Measurements from ENCODE around the gene FBXW7.
A peak's percentile ranks its signal among the peaks of the same experiment; 100 is the strongest.

Gene FBXW7

DNA sequence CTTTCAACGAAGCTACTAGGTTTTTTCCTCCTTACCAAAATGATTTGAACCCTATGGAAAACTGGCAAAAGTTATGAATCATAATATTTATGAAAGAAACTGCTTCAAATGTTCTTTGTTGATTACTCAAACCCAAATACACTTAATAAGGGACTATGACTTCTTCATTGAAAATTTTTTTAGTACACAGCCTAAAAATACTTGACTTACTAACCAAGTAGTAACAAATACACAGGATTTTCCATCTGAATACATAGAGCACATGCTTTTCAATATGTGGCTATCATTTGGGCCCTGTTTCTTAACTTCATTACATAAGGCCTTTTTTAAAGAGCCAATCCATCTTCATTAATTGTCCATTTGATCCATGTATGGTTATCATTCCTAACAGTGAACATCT is 171.5 kb downstream of the FBXW7 start:
- no peak for DNase-seq

DNA sequence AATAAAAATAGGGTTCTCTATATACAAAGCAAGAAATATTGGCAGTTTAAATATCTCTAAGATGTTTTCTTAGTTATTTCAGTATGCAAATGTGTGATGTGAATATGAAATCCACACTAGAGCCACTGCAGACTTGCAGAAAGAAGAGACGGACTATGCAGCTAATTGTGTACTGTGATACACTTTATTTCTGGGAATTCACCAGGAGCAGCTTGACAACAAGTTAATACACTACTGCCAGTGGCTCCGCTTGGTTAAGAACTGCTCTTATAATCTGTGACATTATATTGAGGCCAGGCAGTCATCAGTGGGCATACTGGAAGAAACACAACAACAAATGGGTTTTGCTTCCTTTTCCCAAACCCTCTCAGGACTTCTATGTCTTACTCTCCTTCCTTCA is 172.0 kb downstream of the FBXW7 start:
- no peak for DNase-seq

DNA sequence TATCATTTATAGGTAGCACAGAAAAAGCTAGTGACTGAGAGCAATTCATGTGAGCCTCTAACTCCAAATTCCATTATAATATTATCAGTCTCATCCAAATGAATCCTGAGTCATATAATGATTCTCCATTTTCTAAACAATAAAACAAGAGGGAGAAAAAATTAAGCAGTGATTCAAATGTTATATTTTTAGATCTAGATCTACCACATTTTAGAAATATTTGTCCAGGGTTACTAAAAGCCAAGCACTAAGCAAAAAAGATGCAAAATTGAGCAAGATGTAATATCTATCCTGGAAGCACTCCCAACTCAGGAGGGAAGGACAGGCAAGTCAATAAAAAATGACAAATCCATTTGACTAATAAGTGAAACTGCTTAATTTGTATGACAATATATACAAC is 172.8 kb downstream of the FBXW7 start:
- no peak for DNase-seq

DNA sequence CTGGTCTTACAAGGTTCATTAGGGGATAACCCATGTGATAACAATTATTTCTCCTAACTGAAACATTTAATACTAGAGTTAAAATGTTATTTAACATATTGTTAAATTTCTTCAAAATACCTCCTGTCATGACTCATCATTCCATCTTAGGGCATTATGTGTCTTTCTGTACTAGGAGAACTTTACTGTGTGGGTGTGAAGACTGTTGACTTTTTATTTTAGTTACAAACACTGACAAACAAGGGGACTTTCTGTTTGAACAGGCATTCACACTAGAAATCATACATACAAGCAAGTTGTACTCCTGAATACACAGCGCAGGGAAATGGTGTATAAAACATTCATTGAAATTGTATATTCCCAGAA is 175.9 kb downstream of the FBXW7 start:
- DNase-seq, result no peak

DNA sequence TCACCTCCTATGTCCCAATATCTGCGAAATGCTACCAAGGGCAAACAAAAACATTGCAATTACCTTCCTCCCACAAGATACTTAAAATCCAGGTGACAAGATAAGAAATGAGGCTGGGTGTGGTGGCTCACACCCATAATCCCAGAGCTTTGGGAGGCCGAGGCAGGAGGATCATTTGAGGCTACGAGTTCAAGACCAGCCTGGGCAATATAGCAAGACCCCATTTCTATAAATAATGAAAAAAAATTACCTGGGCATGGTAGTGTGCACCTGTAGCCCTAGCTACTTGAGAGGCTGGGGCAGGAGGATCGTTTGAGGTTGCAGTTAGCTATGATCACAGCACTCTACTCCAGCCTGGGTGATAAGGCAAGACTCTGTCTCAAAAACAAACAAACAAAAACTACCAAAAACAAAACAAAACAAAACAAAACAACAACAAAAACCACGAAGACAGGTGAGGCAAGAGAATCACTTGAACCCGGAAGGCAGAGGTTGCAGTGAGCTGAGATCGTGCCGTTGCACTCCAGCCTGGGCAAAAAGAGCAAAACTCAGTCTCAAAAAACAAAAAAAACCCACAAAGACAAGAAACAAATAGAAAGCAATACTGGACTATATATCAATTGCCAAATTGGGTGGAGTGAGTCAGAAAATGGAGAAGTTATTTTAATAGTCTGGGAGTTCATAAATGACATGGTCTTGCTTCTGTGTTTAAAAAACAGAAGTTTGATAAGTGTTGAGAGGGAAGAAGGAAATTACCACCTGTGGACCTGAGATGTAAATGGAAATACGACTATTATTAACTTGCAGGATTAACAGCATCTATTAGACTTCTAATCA is 176.5 kb downstream of the FBXW7 start:
- no peak for DNase-seq

DNA sequence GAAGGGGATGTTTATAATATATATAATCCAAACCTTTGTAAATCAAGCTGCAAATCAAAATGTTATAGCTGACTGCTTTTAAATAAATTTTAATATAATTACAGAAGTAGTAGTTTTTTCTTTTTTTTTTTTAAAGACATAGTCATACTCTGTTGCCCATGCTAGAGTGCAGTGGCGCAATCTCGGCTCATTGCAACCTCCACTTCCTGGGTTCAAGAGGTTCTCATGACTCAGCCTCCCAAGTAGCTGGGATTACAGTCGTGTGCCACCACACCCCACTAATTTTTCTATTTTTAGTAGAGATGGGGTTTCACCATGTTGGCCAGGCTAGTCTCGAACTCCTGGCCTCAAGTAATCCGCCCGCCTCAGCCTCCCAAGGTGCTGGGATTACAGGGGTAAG is 178.7 kb downstream of the FBXW7 start:
- DNase-seq, result no peak

DNA sequence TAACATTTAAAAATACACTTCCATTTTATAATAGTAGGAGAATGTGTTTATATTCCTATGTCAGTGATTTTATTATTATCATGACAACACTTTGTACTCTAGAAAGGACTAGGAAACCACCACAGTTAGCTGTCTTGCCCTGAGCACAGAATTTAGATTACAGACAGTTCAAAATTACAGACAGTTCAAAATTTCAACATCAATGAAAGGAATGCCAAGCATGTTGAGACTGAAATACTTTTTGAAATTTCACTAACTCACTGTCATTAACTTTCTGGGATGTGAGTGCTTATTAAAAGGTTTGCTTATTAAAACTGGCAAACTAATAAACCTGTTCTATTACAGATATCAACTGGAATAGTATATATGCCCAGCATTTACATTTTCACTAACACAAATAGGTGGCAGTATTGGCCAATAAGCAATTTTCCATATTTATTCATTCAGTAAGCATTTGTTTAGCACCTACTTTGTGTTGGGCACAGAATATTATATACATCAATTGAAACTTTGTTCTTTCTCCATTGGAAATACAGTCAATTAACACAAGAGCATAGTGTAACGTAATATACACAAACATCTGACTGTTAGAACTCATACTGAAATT is 179.4 kb downstream of the FBXW7 start:
- DNase-seq, result no peak

DNA sequence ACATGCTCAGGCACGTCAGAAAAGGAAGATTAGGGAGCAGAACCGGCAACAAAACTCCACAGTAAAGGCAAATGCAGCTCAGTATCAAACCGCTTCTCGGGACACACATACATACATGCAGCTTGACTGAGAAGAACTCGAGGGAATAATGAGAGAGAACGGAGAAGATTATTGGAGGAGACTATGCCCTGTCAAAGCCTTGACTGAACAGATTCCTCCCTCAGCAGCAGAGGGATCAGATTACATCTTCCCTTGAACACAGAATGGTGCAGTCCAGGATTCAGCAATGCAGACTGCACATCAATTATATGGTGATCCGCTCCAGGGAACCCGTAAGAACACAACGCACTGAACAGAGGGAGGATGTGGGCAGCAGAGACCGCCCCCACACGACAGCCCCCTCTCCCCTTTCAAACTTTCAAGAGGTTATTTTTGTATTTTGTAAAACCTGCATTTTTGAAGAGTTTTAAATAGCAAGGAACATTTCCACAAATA is 183.2 kb downstream of the FBXW7 start:
- DNase-seq, result peak; percentile 88

DNA sequence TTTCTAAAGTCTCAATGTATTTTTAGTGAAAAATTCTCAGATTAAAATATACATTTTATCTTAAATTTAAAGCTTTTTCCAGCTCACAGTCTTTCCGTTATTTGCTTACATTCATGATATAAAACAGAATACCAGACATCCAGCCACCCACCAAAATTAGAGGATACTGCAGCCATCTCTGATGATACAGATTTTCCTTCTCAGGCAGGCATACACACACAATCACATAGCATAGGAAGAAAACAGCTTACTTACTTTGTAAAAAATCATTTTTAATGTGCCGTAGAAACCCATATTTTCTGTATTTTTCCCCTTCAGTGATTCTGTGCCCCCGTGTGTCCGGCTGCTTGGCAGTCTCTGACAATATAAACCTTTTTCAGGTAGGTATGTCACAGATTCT is 183.7 kb downstream of the FBXW7 start:
- no peak for DNase-seq

DNA sequence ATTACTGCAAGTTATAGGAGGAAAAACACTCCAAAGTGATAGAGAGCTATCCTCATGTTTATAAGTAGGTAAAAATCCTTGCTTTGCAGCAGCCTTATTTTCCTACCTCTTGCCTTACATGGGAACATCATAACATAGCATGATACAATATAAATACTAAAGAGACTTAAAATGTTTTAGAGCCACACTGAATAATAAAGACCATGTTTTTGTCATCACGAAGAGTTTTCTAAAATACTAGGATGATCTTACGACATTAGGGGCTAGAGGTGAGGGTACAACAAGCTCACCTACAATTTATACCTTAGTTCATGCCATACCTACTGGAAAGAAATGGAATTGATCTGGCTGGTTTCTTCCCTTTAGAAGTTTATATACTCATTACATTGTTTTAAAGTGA is 184.8 kb downstream of the FBXW7 start:
- DNase-seq, result no peak

DNA sequence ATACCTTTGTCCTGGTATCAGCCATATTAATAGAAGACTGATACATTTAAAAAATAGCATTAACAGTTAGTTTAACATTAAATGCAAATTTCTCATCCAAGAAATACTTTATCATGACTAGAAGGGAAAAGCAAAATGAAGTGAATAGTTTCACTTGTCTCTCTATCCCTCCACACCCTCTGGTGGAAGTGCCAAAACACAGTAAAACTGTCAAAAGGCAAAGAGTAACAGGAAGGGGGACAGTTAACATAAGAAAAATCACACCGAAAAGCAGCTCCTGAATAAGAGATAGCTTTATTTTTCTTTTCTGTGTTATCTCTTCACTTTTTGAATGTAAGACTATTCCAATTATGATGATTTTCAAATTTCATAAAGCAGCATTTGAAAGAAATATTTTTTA is 187.2 kb downstream of the FBXW7 start:
- peak; percentile 28 for DNase-seq

DNA sequence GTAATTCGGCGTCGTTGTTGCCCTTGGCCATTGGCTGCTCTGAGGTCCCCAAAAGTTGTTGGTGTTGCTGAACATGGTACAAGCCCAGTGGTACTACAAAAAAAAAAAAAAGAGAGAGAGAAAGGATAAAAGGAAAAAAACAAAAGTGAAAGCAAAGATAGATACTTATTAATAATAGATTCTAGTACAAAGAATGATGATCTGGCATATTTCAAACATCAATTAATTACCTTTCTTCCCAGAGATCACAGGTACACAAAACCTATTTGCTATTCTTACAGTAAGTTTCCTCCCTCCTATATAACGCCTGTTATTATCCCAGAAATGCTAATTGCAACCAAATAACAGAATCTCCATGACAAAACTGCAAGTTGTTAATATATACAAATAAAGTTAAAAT is 188.9 kb downstream of the FBXW7 start:
- no peak for DNase-seq

DNA sequence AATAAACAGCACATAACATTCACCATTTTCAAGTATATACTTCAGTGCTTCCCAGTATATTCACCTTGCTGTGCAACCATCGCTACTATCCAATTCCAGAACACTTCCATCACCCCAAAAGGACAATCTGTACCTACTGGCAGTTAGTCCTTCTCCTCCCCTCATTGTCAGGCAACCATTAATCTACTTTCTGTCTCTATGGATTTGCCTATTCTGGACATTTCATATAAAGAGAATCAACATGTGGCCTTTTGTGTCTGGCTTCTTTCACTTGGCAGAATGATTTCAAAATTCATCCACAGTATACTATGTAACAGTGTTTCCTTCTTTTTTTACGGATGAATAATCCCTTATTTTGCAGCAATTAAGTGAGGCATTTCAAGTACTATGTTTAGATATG is 189.4 kb downstream of the FBXW7 start:
- DNase-seq, result no peak

DNA sequence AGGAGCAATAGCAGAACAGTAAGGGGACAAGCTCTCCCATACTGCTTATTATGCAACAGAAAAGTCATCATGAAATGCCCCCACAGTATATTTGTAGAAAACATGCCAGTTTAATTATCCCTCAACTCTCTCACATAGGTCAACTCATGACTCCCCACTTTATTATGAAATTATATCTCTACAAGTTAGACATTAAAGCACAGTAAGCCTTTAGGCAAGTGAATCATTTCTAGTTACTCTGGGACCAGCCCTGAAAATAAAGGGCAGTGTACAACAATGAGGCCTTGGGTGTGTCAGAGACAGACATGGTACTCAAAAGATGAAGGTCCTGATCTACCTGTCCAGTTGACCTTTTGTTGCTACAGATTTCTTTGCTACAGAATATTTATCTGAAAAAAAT is 191.9 kb downstream of the FBXW7 start:
- DNase-seq, result no peak

DNA sequence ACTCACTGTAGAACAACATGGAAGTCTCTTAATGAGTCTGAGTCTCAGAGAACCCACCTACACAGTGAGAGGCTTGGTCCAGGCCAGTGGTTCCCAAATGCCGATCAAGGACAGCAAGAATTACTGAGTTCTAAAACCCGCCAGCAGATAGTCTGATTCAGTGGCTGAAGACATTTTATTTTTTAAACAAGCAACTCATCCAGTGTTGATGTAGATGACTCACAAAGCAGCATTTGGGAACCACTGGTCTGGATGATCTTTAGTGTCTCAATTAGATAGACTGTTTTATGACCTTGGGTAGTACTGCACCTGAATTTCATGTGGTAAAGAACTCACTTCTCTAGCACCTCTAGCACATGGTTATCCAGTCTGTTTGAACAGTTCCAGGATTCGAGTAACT is 193.6 kb downstream of the FBXW7 start:
- no peak for DNase-seq

DNA sequence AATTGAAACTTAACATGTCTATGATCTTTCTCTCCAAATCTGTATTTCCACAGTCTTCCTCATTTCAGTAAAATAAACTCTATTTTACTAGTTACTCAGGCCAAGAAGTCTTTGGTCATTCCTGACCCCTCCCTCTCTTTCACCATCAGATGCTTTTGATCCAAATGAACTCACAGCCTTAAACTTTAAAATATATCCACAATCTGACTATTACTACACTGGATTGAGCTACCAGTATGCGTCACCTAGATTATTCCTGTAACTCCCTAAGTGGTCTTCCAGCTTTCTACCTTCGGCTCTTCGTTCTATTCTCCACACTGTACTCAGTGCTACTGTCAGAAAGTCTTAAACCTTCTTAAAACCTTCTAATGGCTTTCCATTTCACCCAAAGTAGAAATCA is 195.1 kb downstream of the FBXW7 start:
- no peak for DNase-seq

DNA sequence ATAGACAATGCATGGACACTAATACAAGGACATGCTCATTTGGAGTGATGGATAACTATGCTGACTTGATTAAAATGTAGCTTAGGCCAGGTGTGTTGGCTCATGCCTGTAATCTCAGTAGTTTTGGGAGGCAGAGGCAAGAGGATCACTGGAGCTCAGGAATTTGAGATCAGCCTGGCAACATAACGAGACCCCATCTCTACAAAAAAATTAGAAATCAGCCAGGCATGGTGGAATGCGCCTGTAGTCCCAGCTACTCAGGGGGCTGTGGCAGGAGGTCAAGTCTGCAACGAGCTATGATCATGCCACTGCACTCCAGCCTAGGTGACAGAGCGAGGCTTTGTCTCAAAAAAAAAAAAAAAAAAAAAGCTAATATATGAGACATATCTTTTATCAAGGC is 196.3 kb downstream of the FBXW7 start:
- DNase-seq, result no peak

DNA sequence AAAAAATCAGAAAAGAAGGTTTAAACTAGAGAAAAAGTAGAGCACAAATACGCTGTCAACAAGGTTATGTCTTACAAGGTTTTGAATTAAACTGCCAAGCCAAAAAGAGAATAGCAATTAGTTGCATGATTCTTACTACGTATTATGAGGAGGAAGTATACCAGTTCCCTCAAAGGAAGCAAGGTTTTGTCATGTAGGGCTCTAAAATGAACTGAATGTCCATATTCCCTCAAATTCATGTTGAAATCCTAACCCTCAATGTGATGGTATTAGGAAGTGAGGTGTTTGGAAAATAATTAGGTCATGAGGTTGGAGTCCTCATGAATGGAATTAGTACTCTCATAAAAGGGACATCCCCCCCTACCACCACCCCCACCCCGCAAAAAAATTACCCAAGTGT is 201.0 kb downstream of the FBXW7 start:
- DNase-seq, result no peak

DNA sequence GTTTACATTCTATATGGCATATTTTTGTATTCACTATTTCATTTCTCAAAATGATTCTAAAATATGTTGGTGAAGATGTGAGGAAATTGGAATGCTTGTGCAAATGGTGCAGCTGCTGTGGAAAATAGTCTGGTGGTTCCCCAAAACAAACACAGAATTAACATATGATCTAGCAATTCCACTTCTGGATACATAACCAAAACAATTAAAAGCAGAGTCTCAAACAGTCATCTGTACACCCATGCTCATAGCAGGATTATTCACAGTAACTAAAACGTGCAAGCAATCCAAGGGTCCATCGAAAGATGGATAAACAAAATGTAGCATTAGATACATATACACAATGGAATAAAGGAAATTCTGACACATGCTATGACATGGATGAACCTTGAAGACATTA is 204.8 kb downstream of the FBXW7 start:
- DNase-seq, result no peak

DNA sequence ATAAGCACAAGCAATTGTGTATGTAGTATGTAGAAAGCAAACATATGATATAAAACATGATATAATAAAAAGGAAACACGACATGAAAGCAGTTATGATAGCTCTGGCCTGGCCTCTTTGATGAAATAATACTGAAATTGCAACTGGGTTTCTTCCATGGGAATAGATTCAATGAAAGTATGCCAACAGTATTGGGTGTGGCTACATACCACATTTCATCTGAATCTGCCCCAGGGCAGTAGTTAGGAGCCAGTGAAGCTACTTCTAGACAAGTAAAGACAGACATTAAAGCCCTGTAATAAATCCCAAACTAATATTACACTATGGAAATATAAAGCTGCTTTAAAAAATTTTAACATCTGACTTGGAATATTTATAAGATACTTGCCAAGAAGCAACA is 207.3 kb downstream of the FBXW7 start:
- DNase-seq, result no peak

DNA sequence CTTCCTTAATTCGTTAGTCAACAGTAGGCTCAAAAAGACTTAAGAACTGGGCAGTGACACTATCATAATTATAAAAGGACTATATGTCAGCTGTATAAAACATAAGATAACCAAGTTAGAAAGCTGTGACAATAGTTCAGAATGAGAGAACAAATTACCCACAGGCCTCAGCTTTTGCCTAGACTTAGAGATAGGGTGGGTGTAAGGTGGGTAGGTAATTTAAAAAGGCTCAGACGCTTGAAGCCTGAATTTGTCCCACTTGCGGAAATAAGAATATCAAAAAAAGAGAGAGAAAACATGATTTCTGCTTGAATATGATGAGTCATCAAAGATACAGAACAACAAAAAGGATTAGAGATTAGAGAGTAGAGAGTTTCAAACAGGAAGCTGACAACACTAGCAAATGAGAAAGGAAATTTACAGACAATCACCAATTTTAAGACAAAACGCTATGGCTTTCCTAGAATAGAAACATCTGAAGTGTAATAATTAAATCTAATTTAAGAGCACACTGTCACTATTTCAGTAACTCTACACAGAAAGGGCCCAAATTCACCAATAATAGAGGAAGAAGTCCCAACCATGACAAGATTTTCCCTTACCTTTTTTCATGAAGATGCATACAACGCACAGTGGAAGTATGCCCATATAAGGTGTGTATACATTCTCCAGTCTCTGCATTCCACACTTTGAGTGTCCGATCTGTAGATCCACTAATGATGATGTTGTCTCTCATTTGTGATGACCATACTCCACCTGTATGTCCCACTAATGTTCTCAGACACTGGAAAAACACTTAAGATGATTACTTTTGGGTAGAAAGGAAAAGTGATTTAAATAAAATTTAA is 208.1 kb downstream of the FBXW7 start:
- DNase-seq, result no peak

DNA sequence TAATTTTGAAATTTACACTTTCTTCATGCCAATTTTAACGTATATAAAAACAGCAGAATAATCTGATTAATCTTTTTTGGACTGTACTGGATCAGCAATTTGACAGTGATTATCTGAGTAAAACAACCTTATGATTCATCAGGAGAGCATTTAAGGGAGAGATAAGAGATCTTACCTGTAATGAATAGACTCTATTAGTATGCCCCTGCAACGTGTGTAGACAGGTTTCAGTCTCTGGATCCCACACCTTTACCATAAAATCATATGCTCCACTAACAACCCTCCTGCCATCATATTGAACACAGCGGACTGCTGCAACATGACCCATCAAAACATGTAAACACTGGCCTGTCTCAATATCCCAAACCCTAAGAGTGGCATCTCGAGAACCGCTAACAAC is 210.1 kb downstream of the FBXW7 start:
- no peak for DNase-seq

DNA sequence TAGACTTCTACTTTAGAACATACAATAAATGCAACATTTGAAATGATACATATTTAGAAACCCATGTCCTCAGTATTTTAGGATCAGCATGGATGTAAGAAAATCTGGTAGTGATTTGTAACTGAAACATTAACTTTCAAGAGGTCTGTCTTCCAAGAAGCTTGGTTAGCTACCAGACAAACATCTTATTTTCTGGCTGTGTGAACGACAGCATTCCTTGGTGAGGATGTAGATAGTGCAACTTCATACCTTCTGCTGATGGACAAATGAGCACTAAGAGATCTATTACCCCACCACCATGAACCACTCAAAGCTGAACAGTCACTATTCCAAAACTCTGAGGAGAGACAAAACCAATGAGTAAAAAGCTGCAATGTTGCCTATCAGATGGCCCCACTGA is 212.7 kb downstream of the FBXW7 start:
- no peak for DNase-seq

DNA sequence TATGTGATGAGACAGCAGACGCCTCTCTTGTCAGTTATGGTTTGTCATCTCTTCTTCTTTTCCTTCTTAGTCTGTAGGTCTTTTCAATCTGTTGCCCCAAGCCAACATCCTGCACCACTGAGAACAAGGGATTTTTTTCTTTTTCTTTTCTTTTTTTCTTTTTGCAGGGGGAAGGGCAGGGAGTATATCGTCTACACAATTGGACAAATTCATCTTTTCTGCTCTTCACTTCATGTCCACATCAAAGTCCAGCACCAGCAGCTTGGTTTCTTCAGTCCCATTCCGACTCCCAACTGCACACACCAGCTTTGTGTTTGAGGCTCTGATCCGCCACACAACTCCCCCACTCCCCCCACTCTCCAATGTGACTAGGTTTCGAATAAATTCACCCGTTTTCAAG is 213.2 kb downstream of the FBXW7 start:
- DNase-seq, result no peak

Measured in COR-L47 (cell line).